ENCODE results near the gene MAOA.
A peak's percentile ranks its signal among the peaks of the same experiment; 100 is the strongest.

MAOA gene

DNA sequence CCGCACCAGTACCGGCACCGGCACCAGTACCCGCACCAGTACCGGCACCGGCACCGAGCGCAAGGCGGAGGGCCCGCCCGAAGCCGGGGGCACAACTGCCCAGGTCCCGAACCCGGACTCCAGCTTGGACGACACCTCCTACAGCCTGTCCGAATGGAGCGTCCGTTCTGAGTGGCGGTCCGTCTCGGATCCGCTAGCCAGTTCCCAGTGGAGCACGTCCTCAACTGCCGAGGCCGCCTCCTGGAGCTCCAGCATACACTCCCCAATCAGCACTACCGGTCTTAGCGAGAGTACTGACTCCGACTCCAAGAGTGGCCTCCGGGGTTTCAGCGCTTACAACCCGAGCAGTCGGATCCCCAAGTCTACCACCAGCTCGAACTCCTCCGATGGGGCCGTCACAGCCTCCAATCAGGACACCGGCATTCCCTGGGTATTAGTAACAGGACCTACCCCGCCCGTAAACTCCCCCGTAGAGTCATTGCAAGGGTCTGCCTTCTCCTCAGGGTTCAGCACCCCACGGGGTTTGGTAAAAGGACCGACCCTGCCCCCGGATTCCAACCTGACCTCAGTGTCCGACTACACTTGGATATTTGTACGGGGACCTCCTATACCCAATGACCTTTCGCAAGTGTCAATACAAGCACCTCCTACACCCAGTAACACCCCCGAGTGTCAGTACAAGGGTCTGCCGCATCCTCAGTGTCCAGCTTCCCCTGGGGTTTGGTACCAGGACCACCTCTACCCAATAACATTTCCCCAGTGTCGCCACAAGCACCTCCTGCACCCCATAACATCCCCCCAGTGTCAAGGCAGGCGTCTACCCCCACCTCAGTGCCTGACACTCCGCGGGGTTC is 721 bp upstream of the MAOA start:
- ChIA-PET CTCF (no interaction called here), POLR2A (no interaction called here)
- H3K4me3 ChIP-seq (ENCODE audit: low read depth, low read length), result peak overlapping the region; percentile 55
- DNase-seq (ENCODE audit: low read depth, low spot score), result no peak
- TF ChIP-seq, protein P1, sequence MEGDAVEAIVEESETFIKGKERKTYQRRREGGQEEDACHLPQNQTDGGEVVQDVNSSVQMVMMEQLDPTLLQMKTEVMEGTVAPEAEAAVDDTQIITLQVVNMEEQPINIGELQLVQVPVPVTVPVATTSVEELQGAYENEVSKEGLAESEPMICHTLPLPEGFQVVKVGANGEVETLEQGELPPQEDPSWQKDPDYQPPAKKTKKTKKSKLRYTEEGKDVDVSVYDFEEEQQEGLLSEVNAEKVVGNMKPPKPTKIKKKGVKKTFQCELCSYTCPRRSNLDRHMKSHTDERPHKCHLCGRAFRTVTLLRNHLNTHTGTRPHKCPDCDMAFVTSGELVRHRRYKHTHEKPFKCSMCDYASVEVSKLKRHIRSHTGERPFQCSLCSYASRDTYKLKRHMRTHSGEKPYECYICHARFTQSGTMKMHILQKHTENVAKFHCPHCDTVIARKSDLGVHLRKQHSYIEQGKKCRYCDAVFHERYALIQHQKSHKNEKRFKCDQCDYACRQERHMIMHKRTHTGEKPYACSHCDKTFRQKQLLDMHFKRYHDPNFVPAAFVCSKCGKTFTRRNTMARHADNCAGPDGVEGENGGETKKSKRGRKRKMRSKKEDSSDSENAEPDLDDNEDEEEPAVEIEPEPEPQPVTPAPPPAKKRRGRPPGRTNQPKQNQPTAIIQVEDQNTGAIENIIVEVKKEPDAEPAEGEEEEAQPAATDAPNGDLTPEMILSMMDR (IDR thresholded peaks at IDR 0.05; ENCODE audit: insufficient read depth, low read length, missing control alignments), result no peak

DNA sequence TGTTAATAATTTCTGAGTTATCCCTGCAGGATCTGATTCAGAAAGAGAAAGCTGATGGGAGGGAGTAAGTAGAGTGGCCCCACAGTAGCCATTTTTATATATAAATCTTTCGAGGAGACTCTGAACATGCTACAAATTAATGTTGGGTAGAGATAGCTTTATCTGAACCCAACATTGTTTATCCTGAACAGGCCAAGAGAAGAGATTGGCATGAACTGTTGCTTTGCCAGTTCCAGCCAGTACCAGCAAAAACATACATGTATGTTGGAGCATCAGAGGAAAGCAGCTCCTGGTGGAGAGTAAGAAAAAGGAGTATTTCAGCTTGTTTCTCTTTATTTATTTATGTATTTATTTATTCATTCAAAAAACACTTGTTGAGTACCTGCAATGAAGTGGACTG is 1.6 kb downstream of the MAOA start:
- TF ChIP-seq, protein P1 (IDR thresholded peaks at IDR 0.05; ENCODE audit: insufficient read depth, low read length, missing control alignments), result no peak

DNA sequence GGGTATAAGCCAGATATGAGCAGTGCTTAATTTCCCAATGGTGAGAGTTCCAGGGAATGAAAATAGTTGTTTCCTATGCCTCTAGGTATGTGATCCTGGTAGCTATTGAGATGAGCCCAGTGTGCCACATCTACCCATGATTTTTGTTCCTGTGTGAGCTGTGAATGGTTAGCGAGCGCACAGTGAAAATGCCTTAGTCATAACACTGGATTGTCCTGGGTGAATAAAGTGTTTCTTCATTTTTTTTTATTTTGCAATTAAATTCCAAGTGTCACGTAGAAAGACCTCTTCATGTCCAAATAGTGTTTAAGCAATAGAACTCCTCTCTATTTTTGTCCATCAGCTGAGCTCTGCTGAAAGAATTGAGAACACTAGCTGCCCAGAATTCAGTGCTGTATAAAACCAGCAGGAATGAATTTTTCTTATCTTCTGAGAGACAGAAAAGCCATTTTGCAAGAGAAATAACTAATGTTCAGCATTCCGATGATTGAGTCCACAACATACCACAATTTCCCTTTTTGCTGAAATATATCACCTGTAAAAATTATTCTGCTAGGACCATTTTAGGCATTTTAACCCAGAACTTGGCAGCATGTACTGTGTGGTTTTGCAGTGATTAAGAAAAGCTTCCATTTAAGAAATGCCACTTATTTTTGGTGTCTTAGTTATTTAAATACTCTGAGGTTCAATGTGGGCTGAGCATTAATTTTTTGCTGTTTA is 5.6 kb downstream of the MAOA start:
- TF ChIP-seq, protein P1 (IDR thresholded peaks at IDR 0.05; ENCODE audit: insufficient read depth, low read length, missing control alignments), result no peak
- DNase-seq (ENCODE audit: low read depth, low spot score), result no peak
- H3K4me3 ChIP-seq (ENCODE audit: low read depth, low read length), result no peak overlapping the region
- CTCF ChIA-PET, result no interaction called here
- POLR2A ChIA-PET, result no interaction called here

More for the DNA sequence above, 1.6 kb downstream of the MAOA start:
- DNase-seq (ENCODE audit: low read depth, low spot score), result no peak
- H3K4me3 ChIP-seq (ENCODE audit: low read depth, low read length), result no peak overlapping the region
- POLR2A ChIA-PET, result no interaction called here
- CTCF ChIA-PET, result no interaction called here

DNA sequence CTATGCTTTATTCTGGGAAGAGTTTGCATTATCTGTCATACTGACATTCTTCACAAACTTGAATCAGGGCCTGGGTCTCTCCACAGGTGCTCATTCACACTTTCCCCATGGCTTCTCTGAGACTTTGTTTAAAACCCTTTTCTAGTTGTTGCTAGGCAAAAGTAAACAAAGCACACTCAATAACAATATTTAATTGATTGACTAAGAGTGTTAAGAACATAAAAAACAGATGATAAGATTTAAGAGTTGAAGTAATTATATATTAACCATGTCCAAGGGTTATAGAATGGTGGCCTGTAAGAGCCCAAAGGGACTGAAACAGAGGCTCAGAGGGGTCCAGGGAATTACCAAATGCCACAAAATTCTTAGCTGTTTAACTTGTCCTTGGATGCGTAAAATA is 7.1 kb downstream of the MAOA start:
- POLR2A ChIA-PET, result no interaction called here
- CTCF ChIA-PET, result no interaction called here
- no peak for DNase-seq (ENCODE audit: low read depth, low spot score)
- TF ChIP-seq, protein P1 (IDR thresholded peaks at IDR 0.05; ENCODE audit: insufficient read depth, low read length, missing control alignments), result no peak
- no peak overlapping the region for H3K4me3 ChIP-seq (ENCODE audit: low read depth, low read length)

DNA sequence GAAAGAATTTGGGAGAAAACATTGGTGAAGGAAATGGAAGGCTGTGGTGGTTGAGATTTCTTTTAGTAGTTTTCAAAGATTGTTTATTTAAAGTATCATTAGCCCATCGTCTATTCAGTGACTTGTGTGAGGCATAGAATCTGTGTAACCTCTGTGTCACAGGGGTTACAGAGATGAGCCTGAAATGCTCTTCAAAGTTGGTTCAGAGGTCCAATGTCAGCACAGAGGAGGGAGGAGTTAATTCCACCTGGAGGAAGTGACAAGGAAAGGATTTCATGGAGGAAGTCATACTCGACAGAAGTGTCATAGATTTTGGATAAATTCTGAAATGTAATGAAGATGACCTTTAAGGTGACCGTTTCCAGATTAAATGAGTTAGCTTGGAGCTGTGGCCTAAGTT is 8.2 kb downstream of the MAOA start:
- ChIA-PET CTCF (no interaction called here), POLR2A (no interaction called here)
- no peak overlapping the region for H3K4me3 ChIP-seq (ENCODE audit: low read depth, low read length)
- DNase-seq (ENCODE audit: low read depth, low spot score), result no peak
- TF ChIP-seq, protein P1 (IDR thresholded peaks at IDR 0.05; ENCODE audit: insufficient read depth, low read length, missing control alignments), result no peak

DNA sequence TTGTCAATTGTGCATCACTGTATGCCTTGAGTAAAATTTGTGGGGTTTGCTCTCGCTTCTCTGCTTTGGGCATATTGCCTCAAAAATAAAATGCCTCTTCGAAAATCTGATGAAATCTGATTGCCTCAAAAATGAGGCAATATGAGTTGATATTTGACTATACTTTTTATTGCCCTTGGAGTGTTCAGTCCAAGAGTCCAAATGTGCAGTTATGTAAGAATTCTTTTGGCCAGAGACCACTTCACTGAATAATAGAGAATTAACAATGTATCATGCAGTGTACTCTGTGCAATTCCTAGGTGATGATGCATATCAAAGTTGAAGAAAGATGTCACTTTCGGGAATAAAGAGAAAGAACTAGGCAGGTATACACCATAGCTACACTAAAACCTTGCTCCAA is 8.6 kb downstream of the MAOA start:
- ChIA-PET POLR2A (no interaction called here), CTCF (no interaction called here)
- H3K4me3 ChIP-seq (ENCODE audit: low read depth, low read length), result no peak overlapping the region
- DNase-seq (ENCODE audit: low read depth, low spot score), result no peak
- TF ChIP-seq, protein P1 (IDR thresholded peaks at IDR 0.05; ENCODE audit: insufficient read depth, low read length, missing control alignments), result no peak

Data from AG04449 (cell line).